CD4-positive, alpha-beta T cell treated with Interleukin-6 for 4 hours (primary cell): Measurements from ENCODE around the gene OR1M1.
A peak's percentile ranks its signal among the peaks of the same experiment; 100 is the strongest.

ENCODE experiments used
- DNase-seq: peaks from one replicate; pipeline ENCODE4 v3.0.0-alpha.2; 2020; ENCODE audit warnings: mixed read lengths

The OR1M1 gene

GRCh38 chr19:9075064-9075949 is 11.6 kb upstream of the OR1M1 start:
- DNase-seq, result no peak

DNA sequence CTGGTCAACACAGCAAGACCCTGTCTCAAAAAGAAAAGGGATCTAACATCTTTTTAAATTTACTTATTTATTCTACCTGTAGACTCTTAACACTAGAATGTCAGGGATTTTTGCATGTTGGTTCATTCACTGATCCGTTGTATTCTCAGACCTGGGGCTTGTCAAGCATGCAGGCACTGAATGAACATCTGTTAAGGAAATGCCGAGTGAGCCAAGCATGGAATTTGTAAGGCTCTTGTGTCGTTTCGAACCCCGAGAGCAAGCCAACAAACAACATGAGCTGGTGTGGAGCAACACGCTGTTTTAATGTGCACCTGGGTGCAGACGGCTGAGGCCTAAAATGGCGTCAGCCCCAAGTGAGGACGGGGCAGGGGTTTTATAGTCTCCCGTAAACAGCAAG is 10.0 kb upstream of the OR1M1 start:
- no peak for DNase-seq

DNA sequence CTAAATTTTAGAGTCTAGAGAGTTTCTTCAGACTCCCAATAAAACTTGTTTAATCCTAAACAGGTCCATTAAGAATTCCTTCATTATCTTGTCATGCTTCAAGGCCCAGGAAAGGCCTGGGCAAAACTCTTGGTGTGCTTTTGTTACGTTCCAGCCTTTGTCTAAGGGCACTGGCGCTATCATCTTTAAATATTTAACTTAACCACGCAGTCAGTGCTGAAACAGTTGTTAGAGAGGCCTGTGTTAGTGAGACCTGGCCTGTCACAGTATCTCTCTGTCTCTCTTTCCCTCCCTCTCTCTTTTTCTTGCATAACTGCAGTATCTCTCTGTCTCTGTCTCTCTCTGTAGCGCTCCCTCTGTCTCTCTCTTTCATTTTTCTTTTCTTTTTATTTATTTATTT is 8.2 kb upstream of the OR1M1 start:
- DNase-seq, result no peak

DNA sequence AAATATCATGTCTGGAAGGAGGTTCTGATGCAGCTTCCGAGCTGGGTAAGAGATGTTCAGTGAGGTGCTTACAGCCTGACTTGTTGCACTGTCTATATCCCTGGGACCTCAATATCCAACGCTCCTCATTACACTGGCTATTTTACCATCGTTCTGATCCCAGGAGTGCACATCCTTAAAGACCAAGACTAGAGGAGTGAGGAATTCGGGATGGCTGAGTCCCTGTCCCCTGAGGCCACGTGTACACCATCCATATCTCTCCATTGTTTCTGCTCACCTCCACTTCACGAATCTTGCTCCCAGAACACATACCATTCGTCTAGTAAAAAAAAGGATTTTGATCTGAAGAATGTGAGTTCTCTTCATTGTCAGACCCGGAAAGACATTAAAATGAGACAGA is 20.5 kb downstream of the OR1M1 start, which contains the start of gene OR7G2:
Gene OR7G2, minus strand, starts transcription at position 101 of the 400 bp plus-strand sequence. CDS start 4,232 bp downstream, outside the sequence.
- DNase-seq, result no peak

- DNase-seq, result no peak
These were observed 23.1 kb downstream of the OR1M1 start for GRCh38 chr19:9109959-9110358.

DNA sequence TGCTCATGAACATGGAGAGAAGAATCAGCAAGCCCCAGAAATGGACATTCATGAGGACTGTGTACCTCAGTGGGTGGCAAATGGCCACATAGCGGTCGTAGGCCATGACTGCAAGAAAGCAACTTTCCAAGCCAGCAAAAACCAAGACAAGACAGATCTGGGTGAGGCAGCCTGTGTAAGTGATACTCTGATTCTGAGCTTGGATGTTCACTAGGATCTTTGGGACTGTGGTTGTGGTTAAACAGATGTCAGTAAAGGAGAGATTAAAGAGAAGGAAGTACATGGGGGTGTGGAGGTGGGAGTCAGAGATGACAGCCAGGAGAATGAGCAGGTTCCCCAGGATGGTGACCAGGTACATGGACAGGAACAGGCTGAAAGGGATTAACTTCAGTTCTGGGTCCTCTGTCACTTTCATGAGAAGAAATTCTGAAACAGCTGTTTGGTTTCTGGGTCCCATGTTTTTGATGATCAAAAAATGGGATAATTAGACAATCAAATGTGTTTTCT is 28.5 kb downstream of the OR1M1 start, which contains the start of gene OR7G1:
Gene OR7G1, minus strand, starts transcription at position 457 of the 507 bp plus-strand sequence. Its CDS starts 0 bp downstream, at position 457.
- DNase-seq, result no peak

DNA sequence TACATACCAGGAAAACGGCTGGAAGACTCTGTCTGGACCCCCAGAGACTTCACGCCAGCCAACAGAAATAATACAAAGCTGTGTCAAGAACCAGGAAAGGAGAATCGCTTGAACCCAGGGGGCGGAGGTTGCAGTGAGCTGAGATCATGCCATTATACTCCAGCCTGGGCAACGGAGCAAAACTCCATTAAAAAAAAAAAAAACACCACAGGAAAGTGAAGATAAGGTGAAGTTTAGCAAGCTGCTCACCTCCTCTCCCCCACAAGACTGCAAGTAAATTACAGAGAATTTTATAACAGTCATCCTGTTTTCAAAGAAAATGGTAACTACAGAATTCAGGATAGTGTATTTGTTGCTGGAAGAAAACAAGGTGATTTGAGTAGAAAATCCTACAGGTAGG is 29.7 kb downstream of the OR1M1 start:
- DNase-seq, result no peak

DNA sequence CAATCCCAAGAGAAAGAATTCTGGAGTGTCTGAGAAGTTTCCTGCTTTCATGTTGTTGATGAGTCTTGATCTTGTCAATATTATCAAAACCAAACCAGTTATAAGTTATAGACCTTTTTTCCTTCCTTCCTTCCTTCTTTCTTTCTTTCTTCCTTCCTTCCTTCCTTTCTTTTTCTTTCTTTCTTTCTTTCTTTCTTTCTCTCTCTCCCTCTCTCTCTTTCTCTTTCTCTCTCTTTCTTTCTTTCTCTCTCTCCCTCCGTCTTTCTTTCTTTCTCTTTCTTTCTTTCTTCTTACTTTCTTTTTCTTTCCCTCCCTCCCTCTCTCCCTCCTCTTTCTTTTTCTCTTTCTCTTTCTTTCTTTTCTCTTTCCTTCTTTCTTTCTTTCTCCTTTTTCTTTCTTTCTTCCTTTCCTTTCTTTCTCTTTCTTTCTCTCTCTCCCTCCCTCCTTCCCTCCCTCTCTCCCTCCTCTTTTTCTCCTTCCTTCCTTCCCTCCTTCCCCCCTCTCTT is 40.1 kb downstream of the OR1M1 start, which contains the start of gene OR7G3:
Gene OR7G3, minus strand, starts transcription at position 51 of the 506 bp plus-strand sequence. Its CDS starts 0 bp downstream, at position 51.
- no peak for DNase-seq

- no peak for DNase-seq
These were observed 41.3 kb downstream of the OR1M1 start for GRCh38 chr19:9128171-9128570.

- no peak for DNase-seq
These were observed 44.1 kb downstream of the OR1M1 start for GRCh38 chr19:9130965-9131364.

- DNase-seq, result no peak
These were observed 45.6 kb downstream of the OR1M1 start for GRCh38 chr19:9132422-9132821.

- DNase-seq, result no peak
These were observed 52.8 kb downstream of the OR1M1 start for GRCh38 chr19:9139609-9140158.

- peak; percentile 92 for DNase-seq
These were observed 53.5 kb downstream of the OR1M1 start, which contains the start of gene ZNF317 for GRCh38 chr19:9140159-9140874. TSS of gene ZNF317 (plus strand) at chr19:9140397. CDS start at chr19:9156017, 15,620 bp downstream.

DNA sequence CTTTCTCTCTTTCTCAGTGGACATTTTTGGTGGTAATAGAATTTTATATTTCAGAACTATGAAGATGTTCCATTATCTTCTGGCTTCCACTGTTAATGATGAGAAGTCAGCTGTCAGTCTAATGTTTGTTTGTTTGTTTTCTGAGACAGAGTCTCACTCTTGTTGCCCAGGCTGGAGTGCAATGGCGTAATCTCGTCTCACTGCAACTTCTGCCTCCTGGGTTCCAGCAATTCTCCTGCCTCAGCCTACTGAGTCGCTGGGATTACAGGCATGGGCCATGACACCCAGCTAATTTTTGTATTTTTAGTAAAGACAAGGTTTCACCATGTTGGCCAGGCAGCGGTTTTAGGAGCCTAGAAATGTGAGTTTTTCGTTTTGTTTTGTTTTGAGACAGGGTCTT is 58.1 kb downstream of the OR1M1 start:
- no peak for DNase-seq
